GM19395 (cell line): ENCODE measurements around the gene JMJD4.
"Not testable (repeated sequence)": the region's sequence is repeated elsewhere in the genome, so short reads cannot be mapped to it uniquely, and the experiment has no call there.

Source experiments
- ATAC-seq: cut with Tn5 transposase; IDR thresholded peaks from one replicate; pipeline ENCODE4 v1.9.1; 2021; ENCODE audit warnings: mild to moderate bottlenecking, moderate library complexity; ENCODE audit not compliant: unreplicated experiment

The JMJD4 gene

DNA sequence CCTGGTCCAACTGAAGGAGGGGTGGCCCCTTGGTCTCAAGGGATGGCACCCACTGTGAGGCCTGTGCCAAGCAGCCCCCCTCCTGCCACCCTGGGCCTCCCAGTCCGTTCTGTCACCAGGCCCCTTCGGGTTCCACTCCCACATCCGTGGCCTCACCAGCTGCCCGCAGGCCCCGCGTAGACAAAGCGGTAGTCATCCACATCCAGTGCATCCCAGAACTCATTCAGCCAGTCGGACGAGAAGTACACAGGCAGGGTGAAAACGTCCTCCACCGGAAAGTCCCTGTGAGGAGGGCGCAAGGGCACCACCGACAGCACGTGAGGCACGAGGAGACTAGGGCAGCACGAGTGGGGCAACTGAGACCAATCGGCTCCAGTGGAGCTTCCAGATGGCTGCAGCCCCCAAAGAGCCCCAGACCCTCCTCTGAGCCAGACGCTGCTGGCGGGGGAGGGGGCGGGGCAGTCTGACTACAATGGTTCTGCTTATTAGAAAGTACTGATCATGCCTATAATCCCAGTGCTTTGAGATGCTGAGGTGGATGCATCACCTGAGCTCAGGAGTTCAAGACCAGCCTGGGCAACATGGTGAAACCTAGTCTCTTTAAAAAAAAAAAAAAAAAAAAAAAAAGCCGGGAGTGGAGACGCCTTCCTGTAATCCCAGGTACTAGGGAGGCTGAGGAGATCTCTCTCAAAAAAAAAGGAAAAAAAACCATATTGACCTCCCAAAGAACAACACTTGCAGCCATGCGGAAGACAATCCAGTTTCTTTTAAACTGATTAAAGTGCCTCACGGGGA, 1.2 kb downstream of the JMJD4 start:
- no peak for ATAC-seq

DNA sequence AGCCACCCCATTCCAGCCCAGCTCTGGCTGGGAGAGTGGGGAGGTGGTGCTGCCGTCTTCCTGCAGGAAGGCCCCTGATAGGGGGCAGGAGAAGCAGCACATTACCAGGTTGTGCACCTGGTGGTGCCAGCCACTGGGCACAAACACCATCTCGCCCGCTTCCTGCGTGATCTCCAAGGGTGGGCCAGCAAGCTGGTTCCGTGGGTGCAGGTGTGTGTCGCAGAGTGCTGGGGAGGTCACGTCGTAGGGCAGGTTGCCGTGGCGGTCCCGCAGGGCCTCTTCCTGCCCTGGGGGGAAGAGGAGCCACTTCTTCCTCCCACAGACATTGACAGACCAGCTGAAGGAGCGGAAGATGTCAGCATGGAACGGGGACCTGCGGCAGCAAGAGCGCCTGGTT, 1.8 kb downstream of the JMJD4 start:
- ATAC-seq, result no peak

DNA sequence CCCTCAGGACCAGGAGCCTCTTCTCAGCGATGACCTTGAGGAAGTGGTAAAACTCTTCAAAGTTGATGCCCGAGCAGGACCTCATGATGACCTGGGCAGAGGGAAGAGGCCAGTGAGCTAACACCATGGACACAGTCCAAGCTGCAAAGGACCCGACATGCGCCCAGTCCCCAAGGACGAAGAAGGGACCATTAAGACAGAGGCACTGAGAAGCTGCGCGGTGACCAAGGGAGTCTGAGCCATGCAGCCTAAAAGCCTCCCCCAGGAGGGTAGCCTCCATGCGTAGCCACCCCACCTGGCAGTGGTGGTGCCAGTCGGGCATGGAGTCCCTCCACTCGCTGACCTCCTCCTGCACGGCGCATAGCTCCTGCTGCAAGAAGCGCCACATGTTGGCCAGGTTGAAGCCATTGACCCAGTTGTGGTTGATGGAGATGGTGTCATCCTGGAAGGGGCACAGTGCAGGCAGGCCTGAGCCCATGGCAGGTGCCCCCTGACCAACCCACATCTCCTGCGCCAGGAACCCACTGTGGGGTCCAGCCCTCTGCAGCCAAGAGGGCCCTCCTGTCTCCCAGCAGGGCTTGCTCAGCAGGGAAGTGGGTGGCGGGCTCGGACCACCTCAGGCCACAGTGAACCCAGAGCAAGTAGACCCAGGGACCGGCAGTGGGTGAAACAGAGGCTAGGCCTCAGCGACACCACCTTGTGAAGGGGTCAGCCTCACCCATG, 2.4 kb downstream of the JMJD4 start:
- ATAC-seq, result no peak

DNA sequence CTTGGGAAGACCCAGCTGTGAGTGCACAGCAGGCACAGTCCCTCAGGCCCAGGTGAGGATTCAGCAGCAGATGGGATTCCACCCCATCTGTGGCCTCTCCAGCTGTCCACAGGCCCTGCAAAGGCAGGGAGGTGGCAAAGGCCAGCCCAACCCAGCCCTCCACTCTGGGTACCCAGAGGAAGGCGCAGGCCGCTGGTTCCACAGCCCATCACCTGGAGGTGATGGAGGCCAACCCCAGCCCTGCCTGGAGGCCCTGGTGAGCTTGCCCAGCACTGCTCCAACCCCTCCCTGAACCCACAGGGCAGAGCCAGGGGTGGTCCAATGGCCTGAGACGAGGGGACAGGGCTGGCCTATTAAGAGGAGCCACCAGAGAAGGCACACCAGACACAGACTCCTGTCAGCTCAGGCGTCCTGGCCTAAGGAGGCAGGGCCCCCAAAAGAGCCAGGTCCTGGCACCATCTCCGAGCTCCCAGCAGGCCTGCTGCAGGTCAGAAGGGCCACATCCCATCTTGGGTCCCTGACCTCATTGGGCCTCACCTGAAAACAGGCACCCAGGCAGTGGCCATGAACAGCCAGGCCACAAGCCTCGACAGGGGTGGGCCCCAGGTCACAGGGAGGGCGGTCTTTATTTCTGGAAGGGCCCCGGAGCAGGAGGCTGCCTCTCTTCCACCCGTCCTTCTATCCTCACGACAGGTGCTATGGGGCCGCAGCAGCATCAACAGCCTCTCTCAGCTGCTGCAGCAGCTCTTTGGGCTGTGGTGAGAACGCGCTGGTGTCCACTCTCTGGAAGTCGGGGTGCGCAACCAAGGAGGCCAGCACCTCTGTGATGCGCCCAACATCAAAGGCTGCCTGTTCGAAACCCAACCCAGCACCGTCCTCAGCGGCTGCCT, 3.2 kb downstream of the JMJD4 start:
- no peak for ATAC-seq

DNA sequence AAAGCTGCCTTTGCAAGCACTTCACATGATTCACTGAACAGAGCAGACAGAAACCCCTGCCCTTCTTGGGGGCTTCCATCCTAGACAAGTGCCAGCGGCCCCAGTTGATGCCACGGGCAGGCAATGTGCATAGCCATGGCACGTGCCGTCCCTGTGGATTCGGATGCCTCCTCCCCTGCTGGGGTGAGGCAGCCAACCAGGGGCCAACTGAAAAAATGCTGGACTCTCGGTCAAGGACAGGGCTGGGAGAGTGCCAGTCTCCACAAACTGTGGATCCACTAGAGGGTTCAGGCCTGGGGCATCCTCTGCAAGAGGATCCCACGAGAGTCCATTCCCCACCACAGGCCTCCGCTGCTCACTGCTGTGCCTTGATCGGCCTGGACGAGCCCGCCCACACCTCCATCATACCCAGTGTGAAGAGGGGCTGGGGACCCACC, 3.8 kb downstream of the JMJD4 start:
- no peak for ATAC-seq

DNA sequence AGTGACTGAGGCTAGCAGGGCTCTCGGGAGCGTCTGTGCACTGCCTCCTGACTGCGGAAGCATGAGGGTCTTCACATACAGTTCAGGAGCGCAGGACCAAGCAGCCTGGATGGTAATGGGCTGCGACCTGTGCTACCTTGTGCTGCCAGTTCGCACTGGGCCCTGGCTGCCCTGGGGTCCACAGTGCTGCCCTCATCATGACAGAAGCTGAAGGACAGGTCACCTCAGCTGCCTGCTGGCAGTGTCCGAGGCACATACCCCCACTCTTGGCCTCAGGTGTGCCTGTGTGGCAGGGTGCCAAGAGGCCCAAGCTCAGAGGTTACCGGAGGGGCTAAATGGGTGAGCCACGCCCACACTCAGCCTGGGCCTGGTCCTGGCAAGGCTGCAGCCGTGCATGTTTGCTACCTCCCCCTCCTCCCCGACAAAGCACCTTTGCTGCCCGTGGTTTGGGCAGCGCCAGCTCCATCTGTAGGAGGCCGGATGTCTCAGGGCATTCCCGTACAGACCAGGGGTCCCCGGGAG, 4.4 kb downstream of the JMJD4 start:
- ATAC-seq, result no peak

DNA sequence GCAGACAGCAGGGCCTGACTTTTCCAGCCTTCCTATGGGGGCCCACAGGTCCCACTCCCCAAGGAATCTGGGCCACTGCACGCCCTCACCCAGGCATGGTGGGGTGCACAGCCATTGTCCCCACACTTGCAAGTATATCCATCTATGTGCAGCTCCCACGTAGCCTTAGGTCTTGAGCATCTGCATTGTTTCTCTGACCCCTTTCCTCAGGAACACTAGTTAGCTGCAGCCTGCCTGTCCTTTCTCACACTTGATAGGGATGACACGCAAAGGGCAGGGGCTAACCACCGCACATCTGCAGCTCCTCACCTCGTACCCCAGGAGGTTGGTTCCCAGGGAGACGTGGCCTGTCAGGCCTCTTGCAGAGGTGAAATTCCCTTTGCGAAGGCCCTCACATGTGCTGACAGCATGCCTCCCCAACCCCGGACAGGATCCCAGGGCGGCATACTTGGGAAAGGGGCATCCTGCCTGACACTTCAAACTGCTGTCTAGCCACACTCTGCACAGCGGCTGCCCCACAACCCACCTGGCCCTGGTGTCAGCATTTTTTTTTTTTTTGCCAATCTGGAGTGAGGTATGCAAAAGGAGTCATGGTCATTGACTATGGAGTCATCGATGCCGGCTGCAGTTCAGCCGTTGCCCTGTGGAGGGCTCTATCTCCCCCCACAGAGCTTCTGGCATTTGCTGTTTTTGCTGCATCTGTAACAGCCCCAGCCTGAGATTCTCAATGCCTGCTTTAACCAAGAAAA, 5.0 kb downstream of the JMJD4 start:
- peak; percentile 22 for ATAC-seq

DNA sequence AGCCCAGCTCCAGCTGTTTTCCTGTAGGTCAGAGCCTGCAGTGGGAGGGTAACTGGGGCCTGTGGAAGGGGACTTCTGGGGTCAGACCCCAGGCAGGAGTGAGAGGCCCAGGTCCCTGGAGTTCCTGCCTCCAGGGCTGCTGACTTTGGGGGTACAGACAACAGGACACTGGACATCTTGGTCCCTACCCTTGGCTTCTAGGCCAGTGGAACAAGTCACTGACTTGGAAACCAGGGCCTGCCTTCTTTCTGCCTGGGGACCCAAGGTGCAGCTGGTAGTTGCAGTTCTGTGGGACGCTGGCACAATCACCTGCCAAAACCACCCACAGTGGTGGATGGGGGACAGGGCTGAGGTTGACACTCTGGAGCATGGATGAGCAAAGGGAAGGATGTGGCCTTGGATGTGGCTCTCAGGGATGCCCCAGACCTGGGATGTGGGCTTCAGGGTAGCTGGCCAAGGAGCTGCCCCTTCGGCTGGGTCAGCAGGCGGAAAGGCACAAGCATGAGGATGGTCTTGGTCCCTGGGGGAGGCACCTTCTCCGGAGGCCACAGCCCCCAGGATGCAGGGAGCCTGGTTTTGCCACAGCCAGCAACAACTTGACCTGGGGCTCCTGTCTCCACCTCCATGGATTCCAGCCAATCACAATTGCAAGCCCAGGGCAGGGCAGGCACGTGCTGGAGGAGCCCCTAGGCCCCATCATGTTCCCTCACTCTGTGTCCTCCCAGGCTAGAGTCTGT, 5.8 kb downstream of the JMJD4 start:
- ATAC-seq, result no peak

DNA sequence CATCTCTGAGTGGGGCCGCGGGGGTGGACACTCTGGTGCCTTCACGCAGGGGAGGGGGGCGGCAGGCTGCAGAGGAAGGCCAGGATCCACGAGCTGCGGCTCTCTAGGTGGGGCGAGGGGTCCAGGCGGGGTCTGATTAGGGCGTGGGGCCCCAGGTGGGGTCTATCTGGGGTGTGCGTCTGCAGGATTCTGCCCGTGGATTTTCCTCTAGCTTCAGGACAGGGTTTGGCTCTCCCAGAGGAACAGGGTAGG, 6.3 kb downstream of the JMJD4 start:
- no peak for ATAC-seq

DNA sequence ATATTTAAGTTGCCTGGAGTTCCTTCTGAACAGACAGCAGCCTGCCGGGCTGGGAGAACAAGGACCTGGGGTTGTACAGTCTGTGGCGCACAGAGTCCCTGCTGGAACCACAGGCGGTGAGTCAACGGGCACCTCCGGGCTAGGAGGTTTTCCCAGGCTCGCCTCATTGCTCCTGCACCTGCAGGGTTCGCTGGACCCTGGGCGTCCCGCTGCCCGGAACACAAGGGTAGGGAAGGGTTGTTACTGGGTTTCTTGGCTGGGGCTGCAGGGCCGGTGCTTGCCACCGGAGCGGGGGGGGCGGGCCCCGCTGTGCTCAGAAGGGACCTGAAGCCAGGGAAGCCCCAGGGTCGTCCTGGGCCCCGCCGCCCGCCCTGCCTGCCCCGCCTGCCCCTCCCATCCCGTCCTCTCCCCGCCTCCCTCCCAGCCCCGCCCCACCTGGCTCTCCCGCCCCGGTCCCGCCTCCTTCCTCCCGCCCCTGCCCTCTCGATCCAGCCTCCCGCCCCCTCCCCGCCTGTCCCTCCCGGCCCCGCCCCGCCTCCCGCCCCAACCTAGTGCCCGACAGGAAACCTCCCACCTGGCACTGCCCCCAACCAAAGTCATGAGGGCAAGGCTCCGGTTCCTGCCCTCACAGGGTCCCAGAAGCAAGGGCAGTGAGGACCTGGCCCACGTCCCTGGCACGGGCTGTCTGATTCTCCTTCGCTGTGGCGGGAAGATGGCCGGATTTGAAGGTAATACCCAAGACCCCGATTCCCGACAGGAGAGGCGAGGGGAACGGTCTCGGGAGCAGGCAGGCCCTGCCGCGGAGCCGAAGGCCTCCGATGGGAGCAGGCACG, 6.8 kb downstream of the JMJD4 start:
- peak; percentile 35 for ATAC-seq

DNA sequence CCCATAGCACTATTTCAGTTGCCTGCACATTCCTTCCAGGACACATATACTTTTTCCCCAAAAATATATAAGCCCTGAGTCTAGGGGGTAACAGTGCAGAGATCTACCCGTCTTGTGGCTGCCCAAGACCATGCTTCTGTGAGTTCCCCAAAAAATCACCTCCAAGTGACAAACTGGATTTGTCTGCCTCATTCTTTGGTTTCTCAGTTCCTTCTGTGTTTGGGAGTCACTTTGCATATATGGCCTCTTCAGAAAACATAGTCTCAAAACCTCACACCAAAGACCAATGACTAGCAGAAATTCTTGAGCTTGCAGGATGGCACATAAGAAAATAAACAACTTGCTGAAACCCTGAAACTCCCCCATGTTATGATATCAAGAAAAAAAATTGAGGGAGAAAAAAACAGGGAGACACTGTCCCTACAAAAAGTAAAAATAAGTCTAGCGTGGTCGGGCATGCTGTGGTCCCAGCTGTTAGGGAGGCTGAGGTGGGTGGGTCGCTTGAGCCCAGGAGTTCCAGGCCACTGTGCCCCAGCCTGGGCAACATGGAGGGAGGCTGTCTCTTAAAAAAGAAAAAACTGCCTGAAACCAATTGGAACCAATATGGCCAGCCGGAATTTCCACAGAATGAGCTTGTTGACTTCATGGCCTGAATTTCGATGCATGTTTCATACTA, 8.0 kb downstream of the JMJD4 start:
- no peak for ATAC-seq

DNA sequence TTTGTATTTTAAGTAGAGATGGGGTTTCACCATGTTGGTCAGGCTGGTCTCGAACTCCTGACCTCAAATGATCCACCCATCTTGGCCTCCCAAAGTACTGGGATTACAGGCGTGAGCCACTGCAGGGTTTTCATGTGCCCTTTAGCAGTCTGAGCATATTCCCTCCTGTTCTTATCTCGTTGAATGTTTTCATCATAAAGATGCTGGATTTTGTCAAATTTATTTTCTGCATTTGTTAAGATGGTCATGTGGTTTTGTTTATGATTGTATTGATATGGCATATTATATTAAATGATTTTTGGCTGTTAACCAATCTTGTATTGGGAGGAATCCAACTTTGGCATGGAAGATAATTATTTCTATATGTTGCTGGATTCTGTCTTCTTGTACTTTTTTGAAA, 8.8 kb downstream of the JMJD4 start:
- no peak for ATAC-seq

DNA sequence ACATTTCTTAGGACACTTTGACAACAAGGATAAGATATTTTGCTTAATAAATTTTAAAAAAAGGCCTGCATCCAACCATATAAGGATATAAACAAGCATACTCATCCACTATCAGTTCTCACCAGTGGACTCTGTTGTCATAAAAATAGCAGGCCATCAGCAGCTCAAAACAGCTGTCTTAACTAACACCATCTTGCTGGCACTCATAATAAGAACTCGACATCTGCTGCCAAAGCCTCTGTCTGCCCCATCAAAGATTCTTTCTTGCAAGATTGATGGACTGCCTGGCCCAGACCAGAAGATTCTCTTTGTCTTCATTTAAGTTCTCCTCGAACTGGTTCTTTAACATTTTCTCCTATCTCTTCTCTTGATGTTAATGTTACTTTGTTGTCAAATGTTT, 10.1 kb downstream of the JMJD4 start:
- ATAC-seq, result no peak

DNA sequence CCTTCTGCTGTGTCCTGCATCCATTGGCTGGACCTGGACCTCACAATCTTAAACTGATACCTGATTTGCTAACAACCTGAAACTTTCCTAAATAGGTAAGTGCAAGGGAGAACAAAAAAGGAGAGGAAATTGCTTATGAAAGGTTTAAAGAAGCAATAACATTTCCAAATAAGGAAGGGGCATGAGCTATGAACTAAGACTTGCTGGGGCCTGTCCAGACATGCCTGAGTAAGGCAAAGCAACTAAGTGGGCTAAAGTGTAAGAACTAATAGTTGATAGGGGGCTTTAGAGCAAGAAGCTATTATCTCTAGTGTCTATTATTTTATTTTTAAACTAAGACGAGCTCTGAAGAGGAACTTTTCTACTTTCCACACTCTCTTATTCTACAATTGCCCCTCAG, 11.6 kb downstream of the JMJD4 start:
- ATAC-seq, result no peak

DNA sequence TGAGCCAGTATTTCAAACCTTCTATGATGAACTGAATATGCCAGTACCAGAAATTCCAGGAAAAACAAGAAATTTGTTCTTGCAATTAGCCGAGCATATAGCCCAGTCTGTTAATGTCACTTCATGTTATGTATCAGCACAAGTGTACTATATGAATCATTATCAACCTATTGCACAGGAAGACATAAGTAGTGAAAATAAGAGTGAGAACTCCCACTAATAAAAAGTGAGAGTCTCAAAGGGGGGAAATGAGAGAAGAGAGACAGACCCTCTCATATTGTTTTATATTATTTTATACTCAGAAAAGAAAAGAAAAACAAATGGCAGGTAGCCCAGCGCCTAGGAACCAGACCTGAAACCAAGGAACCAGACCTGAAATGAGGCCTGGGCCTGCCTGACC, 16.2 kb downstream of the JMJD4 start:
- ATAC-seq, result no peak

DNA sequence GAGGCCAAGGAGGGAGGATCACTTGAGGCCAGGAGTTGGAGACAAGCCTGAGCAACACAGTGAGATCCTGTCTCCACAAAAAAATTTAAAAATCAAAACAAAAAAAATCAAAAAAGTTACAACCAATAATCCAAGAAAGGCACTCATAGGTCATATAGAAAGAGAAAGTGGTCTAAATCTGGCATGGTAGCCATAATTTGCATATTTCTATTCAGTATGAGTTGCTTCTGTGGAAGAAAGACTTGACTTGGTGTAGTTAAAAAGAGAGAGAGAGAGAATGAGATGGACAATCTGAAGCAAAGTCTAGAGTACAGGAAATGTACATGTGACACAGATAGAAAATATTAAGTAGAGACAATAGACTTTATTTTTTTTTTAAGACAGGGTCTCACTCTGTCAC, 22.5 kb downstream of the JMJD4 start:
- ATAC-seq, result peak; percentile 74

DNA sequence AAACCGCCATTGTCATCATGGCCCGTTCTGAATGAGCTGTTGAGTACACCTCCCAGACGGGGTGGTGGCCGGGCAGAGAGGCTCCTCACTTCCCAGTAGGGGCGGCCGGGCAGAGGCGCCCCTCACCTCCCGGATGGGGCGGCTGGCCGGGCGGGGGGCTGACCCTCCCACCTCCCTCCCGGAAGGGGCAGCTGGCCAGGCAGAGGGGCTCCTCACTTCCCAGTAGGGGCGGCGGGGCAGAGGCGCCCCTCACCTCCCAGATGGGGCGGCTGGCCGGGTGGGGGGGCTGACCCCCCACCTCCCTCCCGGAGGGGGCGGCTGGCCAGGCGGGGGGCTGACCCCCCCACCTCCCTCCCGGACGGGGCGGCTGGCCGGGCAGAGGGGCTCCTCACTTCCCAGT, 24.6 kb downstream of the JMJD4 start:
- not testable (repeated sequence) for ATAC-seq

DNA sequence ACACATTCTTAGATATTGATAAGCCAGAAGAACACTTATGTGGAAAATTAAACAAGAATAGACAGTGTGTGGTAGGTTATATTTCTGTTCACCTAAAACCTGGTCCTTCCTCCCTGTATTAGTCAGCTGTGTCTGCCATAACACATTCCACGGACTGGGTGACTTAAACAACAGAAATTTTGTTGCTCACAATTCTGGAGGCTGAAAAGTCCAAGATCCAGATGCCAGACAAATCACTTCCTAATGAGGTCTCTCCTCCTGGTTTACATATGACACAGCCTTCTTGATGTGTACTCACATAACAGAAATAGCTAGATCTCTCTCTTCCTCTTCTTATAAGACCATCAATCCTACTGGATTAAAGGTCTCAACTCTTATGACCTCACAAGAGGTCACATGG, 25.7 kb downstream of the JMJD4 start:
- no peak for ATAC-seq

DNA sequence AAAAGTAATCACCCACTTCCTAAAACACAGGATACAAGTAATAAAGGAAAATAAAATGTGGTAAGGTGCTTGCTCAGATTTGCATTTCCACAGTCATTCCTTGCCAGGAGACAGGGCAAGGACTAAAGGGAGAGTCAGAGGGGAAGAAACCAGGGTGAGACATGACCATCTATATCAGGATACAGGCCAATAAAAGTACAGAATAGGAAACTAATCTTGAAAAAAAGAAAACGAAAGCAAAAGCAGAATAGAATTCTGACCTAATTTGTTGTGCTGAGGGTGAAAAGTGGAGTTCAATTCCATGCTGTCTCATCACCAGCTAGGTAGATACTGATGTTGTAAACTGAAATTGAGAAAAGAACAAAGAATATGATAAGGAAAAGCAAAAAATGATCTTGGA, 27.3 kb downstream of the JMJD4 start:
- ATAC-seq, result no peak
